NCI-H2227 treated with DMSO at 0.1 percent for 48 hours (cell line): ENCODE data around the gene METTL6.
"Not testable (repeated sequence)": the region's sequence is repeated elsewhere in the genome, so short reads cannot be mapped to it uniquely, and the experiment has no call there.

Experiments
- DNase-seq: peaks from one replicate; lab custom pipeline; 2025; lab: John Stamatoyannopoulos, UW

Gene METTL6

DNA sequence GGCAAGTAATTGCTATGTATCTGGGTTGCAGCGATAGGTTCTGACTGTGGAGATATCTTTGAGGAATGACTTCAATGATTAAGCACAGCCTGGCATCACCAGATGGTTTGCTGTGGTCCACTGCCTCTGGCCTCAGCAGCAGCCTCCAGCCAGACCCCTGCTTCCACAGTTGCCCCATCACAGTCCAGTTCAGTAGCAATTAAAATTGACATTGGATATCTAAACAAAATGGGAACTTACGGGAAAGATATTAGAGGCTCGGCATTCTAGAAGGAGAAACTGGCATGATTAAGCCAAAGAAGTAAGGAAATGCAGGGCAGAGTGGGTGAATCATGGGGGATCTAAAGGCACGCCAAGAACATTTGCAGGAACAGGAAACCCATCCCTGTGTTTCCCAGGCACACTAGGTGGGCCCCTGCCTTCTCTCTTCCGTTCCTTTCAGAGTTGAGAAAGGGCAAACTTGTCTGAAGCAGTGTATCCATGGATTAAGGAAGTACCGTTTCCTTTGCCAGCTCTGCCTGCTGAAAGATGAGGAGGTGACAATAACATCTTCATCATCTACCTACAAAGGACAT lies 58.7 kb downstream of the METTL6 start:
- no peak for DNase-seq

DNA sequence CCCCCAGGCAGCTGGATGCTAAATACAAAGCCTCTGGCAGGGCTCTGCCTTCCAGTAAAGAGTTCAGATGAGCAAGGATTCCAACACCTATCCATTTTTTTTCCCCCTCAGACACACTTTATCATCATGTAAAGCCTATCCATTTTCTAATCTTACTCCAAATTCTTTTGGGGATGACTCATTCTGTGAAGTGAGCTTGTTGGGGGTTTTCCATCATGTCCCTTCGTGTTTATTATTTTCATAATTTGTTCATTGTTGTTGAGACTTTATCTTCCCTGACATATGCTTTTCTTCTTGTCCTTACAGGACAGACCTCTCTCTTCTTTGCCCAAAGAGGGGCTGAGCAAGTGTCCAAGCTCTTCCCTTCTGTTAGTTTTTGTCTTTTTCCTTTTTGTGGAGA lies 60.3 kb downstream of the METTL6 start:
- no peak for DNase-seq

DNA sequence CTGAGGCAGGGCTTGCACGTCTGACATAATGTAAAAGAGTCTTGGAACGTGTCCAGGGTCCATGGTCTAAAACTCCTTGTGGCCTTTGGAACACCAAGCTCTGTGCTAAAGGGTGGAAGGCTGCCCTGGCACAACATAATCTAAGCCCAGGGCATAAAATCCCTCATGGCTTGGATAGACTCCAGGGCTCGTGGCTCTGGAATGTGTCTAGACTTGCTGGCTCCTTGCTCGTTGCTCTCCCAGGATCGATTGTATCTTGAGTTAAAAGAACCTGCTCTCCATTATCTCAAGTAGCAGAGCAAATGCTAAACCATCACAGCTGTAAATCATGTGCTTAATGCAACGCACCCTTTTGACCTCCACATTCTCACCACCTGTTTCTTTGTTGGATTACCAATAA lies 63.3 kb downstream of the METTL6 start:
- not testable (repeated sequence) for DNase-seq

DNA sequence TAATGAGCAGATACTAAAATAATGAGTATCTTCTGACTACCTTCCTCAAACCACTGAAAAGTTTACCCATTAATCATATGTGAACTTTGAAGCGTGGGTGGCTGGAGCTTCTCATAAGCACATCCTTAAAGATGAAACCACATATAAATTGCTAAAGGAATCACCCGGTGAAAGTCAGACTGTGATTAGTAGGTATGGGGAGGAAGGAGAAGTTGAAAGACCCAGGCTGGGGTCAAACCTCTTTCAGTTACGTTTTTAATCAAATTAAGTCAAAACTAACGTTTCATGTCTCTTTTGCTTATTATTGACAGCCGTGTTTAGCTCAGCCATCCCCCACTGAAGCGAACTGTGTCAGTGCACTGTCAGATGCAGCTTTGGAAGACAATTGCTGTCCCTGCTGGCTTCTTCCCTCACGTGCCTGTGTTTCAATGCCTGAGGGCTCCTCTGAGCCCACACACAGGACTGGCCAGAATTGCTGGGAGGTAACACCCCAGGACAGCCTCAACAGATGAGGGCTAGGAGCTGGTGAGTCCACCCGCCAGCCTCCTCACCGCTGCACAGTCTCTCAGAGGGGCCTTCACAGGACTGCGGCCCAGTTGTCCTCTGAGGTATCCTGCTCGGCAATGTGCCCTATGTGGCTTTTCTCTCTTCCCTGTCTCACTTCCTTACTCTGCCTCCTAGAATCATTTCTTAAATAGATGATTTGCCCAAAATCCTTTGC lies 65.7 kb downstream of the METTL6 start:
- no peak for DNase-seq

DNA sequence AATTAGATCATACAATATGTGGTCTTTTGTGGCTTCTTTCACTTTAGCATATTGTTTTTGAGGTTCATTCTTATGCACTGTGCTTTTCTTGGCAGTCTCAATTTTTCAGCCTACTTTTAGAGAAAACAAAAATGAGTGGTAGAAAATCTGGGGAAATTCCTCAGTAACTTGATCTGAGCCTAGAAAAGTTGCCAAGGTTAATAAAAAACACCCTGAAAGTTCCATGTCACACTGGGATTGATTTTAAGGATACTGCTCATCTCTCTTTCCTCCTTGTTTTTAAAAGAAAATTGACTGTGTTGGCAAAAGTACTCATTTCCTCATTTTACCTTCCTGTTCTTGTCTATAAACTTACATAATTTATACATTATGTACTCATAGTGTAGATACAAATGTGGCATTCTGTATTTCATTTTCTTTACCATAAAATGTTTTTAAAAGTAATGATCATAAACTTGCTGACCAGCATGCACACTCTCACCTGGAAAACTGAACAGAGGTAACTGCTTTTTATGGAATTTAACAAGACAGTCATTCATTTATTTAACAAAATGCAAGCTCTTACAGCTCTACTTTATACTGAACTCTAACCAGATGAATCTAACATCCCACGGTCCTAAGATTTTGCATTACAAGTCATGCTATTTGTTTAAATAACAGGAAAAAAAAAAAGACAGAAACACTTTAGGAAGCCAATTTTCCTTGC lies 66.4 kb downstream of the METTL6 start:
- DNase-seq, result no peak
